RKO (cell line): Measurements from ENCODE around the gene RANBP2.
"Not testable (repeated sequence)": the region's sequence is repeated elsewhere in the genome, so short reads cannot be mapped to it uniquely, and the experiment has no call there.

Source experiments
- DNase-seq: peaks from one replicate; pipeline ENCODE4 v3.0.0-alpha.2; 2016; ENCODE audit warnings: low spot score

Gene RANBP2

DNA sequence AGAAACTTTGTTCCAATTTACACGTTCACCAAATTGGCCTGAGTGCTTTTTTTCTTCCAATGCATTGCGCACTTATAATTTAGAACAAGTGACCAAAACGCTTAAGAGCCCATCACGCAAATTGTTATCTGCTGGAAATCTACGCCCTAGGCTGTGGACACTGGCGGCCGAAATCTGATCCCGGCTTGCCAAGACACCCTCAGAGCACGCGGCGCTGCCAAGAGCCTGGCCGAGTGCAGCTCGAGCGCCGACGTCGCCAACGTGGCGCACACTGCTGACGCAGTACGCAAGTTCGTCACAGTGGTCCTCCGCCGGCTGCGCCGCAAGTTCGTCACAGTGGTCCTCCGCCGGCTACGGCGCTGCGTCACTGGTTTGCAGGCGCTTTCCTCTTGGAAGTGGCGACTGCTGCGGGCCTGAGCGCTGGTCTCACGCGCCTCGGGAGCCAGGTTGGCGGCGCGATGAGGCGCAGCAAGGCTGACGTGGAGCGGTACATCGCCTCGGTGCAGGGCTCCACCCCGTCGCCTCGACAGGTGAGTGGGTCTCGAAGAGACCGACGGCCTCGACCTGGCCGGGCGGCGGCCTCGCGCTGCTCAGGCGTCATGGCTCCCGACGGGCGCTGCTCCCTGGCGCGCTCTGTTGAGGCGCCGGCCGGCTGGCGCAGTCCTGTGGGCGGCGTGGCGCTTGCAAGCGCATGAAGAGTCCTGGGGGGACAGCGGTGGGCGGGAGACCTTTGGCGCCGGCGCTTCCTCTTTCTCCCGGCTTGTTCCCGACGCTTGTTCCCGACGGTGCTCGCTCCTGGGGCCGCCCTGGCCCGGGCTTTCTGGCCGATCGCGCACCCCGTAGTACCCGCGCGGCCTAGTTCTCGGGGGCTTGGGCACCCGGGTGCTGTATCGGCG is at the start of gene RANBP2:
Gene RANBP2, plus strand, starts transcription at position 334 of the 896 bp plus-strand sequence. Its CDS starts 125 bp downstream, at position 459.
- DNase-seq, result peak; percentile 98

DNA sequence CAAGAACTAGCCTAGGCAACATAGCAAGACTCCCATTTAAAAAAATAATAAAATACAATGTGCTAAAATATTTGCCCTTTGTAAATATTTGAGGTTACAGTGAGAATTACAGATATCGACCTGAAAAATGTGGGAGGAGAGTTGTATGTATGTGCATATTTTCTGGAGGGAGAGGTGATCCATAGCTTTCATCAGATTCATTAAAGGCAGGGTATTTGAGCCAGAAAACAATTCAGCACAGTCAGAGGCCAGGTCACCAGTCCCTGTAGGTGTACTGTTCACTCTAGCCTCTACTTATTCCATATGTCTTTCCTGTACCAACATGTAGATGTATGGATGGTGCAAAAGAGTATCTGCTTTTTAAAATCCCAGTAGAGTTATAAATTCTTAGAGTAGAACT is 49.0 kb upstream of the RANBP2 start:
- DNase-seq, result not testable (repeated sequence)

DNA sequence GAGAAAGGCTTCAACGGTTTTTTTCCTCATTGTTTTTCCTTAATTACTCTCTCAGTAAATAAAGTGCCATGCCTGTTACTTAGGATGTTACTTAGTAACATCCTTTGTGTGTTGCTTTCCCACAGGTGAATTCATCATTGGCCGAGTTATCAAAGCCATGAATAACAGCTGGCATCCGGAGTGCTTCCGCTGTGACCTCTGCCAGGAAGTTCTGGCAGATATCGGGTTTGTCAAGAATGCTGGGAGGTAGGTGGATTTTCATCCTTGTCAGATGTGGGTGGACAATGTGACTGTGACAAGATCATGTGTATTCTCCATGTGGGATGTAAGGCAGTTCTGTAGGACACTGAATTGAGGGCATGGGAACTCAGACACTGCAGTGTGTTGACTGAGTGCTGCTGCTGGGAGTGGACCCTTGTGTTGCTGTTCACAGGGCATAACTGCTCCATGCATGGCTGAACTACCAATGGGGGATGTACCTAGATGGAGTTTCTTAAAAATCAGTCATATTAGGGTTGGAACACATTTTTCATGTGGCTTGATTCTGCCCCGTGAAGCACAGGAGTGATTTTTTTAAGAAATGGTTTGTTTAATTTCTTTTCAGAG is 47.0 kb upstream of the RANBP2 start:
- DNase-seq, result not testable (repeated sequence)

DNA sequence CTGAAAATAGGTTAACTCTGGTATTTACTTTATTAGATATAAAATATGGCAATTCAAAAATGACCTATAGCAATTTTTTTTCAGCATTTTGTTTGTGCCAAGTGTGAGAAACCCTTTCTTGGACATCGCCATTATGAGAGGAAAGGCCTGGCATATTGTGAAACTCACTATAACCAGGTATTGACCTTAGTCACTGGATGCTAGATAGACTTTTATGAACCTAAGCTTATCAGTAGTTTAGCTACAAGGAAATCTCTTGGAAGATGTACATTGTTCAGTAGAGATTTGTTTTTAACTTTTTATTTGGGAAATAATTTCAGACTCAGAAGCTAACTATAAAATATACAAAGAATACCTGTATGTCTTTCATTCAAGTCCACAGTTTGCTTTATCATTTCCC is 42.8 kb upstream of the RANBP2 start:
- not testable (repeated sequence) for DNase-seq

DNA sequence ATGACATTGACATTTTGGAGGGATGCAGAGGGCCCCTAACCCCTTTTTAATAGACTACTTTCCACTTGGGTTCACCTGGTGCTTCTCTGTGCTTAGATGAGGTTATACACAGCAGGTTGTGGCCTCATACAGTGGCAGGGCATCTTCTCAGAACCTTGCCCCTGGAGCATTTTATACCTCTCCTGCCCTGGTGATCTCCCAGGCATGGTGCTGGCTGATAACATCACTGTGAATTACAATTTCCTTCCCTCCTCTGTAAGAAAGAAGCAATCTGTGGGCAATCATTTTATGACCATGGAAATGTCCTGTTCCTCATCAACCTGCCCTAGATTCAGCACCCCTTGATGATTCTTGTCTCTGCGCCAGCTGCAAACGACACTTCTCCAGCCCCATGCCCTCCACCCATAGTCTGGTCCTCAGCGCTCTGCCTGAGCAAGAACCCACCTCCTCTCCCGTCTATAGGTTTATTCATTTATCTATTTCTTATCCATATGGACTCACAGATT is 42.0 kb upstream of the RANBP2 start:
- not testable (repeated sequence) for DNase-seq

DNA sequence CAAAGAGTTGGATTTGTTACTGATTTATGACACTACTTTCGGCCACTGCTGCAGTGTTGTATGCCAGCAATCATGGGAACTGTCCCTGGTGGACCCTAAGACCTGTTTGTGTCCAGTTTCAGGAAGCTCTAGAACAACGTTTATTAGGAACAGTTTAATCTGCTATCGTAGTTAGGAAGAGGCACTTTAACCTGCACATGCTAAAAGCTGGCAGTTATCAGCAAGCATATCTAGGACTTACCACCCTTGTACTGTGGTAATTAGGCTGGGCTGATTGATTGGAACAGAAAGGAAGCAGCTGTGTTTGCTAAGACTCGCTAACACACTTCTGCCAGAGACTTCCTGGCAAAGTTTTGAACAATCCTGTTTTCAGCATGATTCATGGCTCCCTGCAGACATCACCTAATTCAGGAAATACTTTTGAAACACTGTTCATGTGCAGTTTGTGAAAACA is 41.1 kb upstream of the RANBP2 start:
- not testable (repeated sequence) for DNase-seq

DNA sequence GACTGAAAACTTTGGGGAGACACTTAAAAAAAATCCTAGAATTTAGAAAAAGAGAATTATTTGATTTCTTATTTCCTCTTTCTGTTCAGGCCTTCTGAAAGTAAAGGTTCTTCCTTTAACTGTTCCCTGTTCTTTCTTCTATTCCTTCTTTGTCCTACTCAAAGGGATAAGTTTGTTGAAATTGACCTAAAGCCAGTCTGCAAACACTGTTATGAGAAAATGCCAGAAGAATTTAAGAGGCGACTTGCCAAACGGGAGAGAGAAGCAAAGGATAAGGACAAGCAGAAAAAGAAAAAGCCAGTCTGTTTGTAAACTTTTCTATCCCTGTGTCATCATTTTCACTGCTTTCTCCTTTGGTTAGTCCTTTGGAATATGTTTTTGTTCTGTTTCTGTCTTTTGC is 38.5 kb upstream of the RANBP2 start:
- DNase-seq, result not testable (repeated sequence)

DNA sequence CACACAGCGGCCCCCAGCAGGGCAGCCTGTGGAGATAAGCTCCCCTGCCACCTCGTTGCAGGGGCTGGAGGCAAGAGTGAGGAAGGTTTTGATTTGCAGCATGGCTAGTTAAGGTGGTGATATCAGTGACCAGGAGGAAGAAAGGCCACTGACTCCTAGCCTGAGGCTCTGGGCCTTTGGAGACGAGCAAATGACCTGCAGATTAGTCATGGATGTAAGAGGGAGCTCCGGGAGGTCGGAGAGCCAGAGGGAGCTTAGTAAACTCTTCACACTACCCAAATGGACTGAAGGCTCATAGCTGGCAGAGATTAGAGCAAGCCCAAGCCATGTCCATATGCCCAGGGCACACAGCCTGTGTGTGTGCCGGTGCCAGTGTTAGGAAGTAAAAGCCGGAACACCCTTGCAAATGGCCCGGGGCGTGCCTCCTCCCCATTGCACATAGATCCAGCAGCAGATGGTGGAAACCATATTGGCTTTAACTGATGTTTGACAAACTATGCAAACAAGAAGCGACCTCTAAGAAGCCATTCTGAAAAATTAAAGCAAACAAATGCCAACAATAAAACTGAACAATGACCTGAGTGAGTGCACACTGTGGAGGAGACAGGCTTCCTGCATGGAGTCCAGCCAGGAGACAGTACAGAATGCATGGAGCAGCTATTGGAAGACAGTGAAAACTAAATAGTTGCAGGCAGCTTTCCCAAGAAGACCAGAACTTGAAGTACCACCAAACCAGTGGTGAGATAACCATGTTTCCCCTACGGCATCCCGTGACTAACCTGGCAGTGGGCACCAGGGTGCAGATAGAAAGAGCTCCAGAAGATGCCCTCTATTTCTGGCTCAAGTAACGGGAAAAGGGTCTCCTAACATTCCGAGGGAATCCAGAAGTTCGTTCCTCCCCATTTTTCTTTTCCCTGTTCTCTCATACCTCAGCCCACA is 30.2 kb upstream of the RANBP2 start:
- not testable (repeated sequence) for DNase-seq

DNA sequence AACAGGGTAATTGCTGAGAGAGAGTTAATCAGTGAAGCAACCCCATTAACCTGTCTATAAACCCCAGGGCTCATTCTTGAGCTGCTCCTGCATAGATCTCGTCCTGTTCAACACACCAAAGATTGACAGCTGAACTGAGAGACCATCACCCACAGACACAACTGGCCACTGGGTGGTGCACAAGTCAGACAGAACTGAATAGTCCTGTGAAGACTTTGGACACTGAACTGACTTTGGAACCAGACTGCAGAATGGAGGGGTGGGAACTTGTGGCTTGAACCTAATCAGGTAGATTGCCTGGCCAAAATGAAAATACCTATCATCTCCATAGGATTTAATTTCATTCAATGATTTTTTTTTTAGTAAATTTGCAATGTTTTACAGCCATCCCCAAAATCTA is 29.3 kb upstream of the RANBP2 start:
- not testable (repeated sequence) for DNase-seq

DNA sequence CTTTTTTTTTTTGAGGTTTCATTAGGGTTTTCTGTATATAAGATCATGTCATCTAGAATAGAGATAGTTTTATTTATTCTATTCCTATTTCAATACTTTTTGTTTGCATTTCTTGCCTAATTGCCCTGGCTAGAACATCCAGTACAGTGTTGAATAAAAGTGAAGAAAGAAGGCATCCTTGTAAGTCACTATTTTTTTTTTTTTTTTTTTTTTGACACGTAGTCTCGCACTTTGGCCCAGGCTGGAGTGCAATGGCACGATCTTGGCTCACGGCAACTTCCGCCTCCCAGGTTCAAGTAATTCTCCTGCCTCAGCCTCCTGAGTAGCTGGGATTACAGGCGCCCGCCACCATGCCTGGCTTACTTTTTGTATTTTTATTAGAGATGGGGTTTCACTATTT is 27.8 kb upstream of the RANBP2 start:
- no peak for DNase-seq

DNA sequence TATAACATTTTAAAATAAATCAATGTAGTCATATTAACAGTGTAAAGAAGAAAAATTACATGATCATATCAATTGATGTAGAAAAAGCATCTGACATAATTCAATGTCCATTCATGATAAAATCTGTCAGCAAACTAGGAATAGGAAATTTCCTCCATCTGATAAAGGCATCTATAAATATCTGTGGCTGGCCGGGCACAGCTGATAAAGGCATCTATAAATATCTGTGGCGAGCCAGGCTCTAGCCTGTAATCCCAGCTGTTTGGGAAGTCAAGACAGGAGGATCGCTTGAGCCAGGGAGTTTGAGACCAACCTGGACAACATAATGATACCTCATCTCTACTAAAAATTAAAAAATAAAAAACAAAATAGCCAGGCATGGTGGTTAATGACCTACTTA is 18.1 kb upstream of the RANBP2 start:
- no peak for DNase-seq

DNA sequence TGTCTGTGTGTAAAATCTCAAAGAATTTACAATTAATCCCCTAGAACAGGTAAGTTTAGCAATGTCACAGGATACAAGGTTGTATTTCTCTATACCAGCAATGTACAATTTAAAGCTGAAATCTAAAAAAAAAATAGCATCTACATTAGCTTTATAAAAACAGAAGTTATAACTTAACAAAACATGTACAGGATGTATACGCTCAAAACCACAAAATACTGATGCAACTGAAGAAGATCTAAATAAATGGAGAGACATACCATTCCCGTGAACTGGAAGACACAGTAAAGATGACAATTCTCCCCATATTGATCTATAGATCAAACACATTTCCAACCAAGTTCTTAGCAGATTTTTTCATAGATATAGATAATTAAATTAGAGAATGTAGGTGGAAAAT is 17.5 kb upstream of the RANBP2 start:
- no peak for DNase-seq

DNA sequence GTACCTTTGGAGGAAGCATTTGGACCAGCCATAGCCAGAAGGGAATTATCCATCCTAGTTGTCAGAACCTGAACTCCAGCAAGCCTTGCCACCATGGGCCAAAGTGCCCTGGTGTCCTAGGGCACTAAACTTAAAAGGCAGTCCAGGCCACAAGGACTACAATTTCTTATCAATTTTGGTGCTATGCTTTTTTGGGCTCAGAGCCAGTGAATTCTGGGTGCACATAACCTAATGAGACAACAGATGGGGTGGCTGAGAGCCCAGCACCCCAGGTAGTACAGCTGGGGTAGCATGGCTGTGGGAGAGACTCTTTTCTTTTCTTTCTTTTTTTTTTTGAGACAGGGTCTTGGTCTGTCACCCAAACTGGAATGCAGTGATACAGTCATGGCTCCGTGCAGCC is 14.4 kb upstream of the RANBP2 start:
- no peak for DNase-seq

DNA sequence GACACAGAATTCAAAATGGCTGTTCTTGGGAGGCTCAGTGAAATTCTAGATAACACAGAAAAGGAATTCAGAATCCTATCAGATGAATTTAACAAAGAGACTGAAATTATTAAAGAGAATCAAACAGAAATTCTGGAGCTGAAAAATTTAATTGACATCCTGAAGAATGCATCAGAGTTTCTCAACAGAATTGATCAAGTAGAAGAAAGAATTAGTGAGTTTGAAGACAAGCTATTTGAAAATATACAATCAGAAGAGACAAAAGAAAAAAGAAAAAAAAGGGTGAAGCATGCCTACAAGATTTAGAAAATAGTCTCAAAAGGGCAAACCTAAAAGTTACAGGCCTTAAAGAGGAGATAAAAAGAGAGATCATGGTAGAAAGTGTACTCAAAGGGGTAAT is 12.0 kb upstream of the RANBP2 start:
- no peak for DNase-seq

DNA sequence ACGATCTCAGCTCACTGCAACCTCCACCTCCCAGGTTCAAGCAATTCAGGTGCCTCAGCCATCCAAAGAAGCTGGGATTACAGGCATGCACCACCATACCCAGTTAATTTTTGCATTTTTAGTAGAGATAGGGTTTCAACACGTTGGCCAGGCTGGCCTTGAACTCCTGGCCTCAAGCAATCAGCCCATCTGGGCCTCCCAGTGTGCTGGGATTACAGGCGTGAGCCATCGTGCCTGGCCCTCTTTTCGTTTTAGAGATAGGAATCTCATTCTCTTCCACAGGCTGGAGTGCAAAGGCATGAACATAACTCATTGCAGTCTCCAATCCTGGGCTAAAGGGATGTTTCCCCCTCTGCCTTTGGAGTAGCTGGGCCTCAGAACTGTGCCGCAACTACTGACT is 2.3 kb upstream of the RANBP2 start:
- DNase-seq, result not testable (repeated sequence)

DNA sequence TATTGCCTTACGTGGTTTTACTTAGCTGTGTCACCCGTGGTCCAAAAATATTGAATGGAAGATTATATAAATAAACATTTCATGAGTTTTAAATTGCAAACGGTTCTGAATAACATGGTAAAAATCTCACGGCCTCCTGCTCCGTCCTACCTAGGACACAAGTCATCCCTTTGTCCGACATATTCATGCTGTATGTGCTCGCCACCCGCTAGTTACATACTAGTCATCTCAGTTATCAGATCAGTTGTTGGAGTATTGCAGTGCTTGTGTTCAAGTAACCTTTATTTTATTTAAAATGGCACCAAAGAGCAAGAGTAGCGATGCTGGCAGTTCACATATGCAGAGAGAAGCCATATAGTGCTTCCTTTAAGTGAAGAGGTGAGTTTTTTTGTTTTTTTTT is 6.8 kb downstream of the RANBP2 start:
- DNase-seq, result not testable (repeated sequence)

DNA sequence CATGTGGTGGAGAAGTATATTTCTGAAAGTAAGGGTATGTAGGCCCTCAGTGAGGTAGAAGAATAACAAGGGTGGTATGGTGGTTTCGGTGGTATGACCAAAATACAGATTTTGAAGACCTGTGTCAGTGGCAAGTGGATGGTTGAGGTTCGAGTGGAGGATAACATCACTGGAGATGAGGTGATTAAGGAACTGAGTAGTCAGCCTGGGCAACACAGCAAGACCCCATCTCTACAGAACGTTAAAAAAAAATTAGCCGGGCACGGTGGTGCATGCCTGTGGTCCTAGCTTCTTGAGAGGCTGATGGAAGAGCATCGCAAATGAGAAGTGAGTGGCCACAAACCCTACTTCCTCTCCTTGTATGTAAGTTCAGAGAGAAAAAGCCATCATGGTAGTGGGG is 15.4 kb downstream of the RANBP2 start:
- not testable (repeated sequence) for DNase-seq

DNA sequence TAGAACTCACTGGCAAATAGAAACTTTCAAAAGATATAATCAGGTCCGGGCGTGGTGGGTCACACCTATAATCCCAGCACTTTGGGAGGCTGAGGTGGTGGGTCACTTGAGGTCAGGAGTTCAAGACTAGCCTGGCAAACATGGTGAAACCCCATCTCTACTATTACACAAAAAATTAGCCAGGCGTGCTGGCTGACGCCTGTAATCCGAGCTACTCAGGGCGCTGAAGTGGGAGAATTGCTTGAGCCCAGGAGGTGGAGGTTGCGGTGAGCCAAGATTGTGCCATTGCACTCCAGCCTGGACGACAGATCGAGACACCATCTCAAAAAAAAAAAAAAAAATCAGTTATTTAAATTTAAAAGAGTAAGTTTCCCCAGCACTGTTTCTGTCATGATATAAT is 38.7 kb downstream of the RANBP2 start:
- DNase-seq, result not testable (repeated sequence)

DNA sequence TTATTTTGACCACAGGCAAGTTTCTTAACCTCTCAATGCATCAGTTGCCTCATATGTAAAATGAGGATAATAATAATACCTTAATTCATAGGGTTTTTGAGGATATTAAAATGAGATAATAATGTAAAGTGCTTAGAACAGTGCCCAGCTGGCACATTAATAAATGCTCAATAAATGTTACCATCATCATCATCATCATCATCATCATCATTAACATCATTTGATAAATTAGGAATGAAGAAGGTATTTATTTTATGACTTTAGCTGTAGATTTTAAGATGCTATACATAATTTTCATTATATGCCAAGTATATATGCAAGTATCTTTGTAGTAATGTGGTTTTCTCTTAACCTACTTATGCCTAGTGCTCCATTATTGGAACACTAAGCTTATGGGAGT is 43.3 kb downstream of the RANBP2 start:
- not testable (repeated sequence) for DNase-seq

DNA sequence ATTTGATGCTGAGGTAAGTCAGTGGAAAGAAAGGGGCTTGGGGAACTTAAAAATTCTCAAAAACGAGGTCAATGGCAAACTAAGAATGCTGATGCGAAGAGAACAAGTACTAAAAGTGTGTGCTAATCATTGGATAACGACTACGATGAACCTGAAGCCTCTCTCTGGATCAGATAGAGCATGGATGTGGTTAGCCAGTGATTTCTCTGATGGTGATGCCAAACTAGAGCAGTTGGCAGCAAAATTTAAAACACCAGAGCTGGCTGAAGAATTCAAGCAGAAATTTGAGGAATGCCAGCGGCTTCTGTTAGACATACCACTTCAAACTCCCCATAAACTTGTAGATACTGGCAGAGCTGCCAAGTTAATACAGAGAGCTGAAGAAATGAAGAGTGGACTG is 47.4 kb downstream of the RANBP2 start:
- DNase-seq, result not testable (repeated sequence)

DNA sequence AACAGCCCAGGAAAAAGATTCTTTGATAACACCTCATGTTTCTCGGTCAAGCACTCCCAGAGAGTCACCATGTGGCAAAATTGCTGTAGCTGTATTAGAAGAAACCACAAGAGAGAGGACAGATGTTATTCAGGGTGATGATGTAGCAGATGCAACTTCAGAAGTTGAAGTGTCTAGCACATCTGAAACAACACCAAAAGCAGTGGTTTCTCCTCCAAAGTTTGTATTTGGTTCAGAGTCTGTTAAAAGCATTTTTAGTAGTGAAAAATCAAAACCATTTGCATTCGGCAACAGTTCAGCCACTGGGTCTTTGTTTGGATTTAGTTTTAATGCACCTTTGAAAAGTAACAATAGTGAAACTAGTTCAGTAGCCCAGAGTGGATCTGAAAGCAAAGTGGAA is 48.6 kb downstream of the RANBP2 start:
- not testable (repeated sequence) for DNase-seq

DNA sequence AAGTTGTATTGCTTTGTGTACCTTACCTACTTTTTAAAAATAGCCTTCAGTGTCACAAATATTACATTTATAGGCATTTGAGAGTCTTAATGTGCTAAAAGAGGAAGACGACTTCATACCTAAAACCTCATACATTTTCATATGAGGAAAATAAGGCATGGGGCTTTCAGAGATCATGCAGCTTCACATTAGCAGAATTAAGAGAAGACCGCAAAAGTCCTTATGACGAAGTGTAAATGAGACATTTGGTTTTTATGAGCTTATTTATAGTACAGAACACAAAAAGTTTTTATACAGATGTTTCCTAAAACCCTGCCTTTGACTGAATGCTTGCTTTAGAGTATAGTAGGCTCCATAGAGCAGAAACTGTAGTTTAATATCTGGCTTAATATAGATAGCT is 57.2 kb downstream of the RANBP2 start:
- no peak for DNase-seq
